ENCODE measurements around the gene USP34.

Gene USP34

GRCh38 chr2:61362873-61363272, 108.0 kb downstream of the USP34 start:
- no peak for TF ChIP-seq CTCF (conservative IDR thresholded peaks at IDR 0.05)
- H3K27ac ChIP-seq, result no peak overlapping the region

GRCh38 chr2:61361068-61361467, 109.8 kb downstream of the USP34 start:
- no peak for TF ChIP-seq CTCF (conservative IDR thresholded peaks at IDR 0.05)
- H3K27ac ChIP-seq, result no peak overlapping the region

GRCh38 chr2:61359058-61359457, 111.8 kb downstream of the USP34 start:
- no peak overlapping the region for H3K27ac ChIP-seq
- no peak for TF ChIP-seq CTCF (conservative IDR thresholded peaks at IDR 0.05)

GRCh38 chr2:61357681-61358080, 113.2 kb downstream of the USP34 start:
- TF ChIP-seq CTCF (conservative IDR thresholded peaks at IDR 0.05), result no peak
- H3K27ac ChIP-seq, result no peak overlapping the region

- H3K27ac ChIP-seq, result no peak overlapping the region
- TF ChIP-seq CTCF (conservative IDR thresholded peaks at IDR 0.05), result no peak
These were observed 113.9 kb downstream of the USP34 start for GRCh38 chr2:61356958-61357350.

- no peak overlapping the region for H3K27ac ChIP-seq
- TF ChIP-seq CTCF (conservative IDR thresholded peaks at IDR 0.05), result no peak
These were observed 114.5 kb downstream of the USP34 start for GRCh38 chr2:61356261-61356957.

GRCh38 chr2:61354543-61355197, 116.2 kb downstream of the USP34 start:
- H3K27ac ChIP-seq, result no peak overlapping the region
- no peak for TF ChIP-seq CTCF (conservative IDR thresholded peaks at IDR 0.05)
